ENCODE results near the gene PIGH.

PIGH gene

GRCh38 chr14:67641902-67642749 lies 42.1 kb upstream of the PIGH start:
- DNase-seq (ENCODE audit: low read depth), result no peak
- H3K4me3 ChIP-seq (ENCODE audit: low read depth, low read length), result no peak overlapping the region
- TF ChIP-seq, protein P1, sequence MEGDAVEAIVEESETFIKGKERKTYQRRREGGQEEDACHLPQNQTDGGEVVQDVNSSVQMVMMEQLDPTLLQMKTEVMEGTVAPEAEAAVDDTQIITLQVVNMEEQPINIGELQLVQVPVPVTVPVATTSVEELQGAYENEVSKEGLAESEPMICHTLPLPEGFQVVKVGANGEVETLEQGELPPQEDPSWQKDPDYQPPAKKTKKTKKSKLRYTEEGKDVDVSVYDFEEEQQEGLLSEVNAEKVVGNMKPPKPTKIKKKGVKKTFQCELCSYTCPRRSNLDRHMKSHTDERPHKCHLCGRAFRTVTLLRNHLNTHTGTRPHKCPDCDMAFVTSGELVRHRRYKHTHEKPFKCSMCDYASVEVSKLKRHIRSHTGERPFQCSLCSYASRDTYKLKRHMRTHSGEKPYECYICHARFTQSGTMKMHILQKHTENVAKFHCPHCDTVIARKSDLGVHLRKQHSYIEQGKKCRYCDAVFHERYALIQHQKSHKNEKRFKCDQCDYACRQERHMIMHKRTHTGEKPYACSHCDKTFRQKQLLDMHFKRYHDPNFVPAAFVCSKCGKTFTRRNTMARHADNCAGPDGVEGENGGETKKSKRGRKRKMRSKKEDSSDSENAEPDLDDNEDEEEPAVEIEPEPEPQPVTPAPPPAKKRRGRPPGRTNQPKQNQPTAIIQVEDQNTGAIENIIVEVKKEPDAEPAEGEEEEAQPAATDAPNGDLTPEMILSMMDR (IDR thresholded peaks at IDR 0.05; ENCODE audit: low read depth, low read length), result no peak
- no peak for TF ChIP-seq MYC (IDR thresholded peaks at IDR 0.05; ENCODE audit: low read depth, low read length)
- TF ChIP-seq, protein P2, sequence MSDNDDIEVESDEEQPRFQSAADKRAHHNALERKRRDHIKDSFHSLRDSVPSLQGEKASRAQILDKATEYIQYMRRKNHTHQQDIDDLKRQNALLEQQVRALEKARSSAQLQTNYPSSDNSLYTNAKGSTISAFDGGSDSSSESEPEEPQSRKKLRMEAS (IDR thresholded peaks at IDR 0.05; ENCODE audit: low read depth, low read length), result no peak
- TF ChIP-seq POLR2A (IDR thresholded peaks at IDR 0.05; ENCODE audit: extremely low read depth, insufficient read length), result no peak

DNA sequence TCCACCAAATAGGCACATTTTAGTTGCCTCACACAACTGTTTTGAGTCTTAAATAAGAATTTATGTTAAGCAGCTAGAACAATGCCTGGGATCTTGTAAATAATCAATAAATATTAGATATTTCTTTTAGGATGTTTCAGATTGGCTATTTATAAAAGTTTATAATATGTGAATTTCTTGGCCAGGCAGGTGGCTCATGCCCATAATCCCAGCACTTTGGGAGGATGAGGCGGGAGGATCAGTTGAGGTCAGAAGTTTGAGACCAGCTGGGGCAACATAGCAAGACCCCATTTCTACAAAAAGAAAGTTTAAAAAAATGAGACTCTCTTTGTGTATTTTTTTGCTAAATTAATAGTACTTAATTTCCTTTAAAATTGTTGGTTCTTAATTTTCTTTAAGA lies 41.4 kb upstream of the PIGH start:
- no peak overlapping the region for H3K4me3 ChIP-seq (ENCODE audit: low read depth, low read length)
- DNase-seq (ENCODE audit: low read depth), result no peak
- TF ChIP-seq POLR2A (IDR thresholded peaks at IDR 0.05; ENCODE audit: extremely low read depth, insufficient read length), result no peak
- TF ChIP-seq, protein P2 (IDR thresholded peaks at IDR 0.05; ENCODE audit: low read depth, low read length), result no peak

- no peak for DNase-seq (ENCODE audit: low read depth)
- no peak overlapping the region for H3K4me3 ChIP-seq (ENCODE audit: low read depth, low read length)
- TF ChIP-seq, protein P1 (IDR thresholded peaks at IDR 0.05; ENCODE audit: low read depth, low read length), result no peak
Observed at GRCh38 chr14:67638642-67639041, 38.6 kb upstream of the PIGH start.

DNA sequence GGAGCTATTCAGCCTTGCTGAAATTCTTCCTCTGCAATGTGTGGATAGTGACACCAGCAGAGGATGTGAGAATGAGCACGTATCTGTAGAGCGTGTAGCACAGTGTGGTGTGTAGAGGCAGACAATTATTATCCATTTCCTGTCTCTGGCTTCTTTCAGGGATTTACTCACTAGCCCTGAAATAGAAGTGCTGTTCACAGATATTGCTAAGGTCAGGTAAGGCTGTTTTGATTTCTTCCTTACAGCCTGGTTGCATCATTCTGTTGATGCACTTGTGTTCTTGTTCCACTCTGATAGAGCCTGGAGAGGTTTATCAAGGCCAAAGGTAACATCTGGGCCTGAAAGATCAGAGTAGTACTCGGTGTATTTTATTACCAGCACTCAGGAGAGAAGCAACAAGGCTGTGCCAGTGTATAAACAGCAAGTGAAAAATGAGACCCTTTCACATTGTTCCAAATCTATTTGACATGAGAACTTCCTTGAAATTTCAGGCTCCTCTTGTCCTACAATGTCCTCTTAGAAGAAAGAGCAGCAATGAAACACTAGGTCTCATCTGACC lies 36.4 kb upstream of the PIGH start:
- TF ChIP-seq POLR2A (IDR thresholded peaks at IDR 0.05; ENCODE audit: extremely low read depth, insufficient read length) (no peak), MYC (IDR thresholded peaks at IDR 0.05; ENCODE audit: low read depth, low read length) (no peak)
- TF ChIP-seq, protein P1 (IDR thresholded peaks at IDR 0.05; ENCODE audit: low read depth, low read length), result no peak
- TF ChIP-seq, protein P2 (IDR thresholded peaks at IDR 0.05; ENCODE audit: low read depth, low read length), result no peak
- DNase-seq (ENCODE audit: low read depth), result no peak

GRCh38 chr14:67633451-67634147 lies 33.5 kb upstream of the PIGH start:
- TF ChIP-seq, protein P2 (IDR thresholded peaks at IDR 0.05; ENCODE audit: low read depth, low read length), result no peak
- TF ChIP-seq MYC (IDR thresholded peaks at IDR 0.05; ENCODE audit: low read depth, low read length) (no peak), POLR2A (IDR thresholded peaks at IDR 0.05; ENCODE audit: extremely low read depth, insufficient read length) (no peak)
- TF ChIP-seq, protein P1 (IDR thresholded peaks at IDR 0.05; ENCODE audit: low read depth, low read length), result no peak
- DNase-seq (ENCODE audit: low read depth), result no peak
- no peak overlapping the region for H3K4me3 ChIP-seq (ENCODE audit: low read depth, low read length)

More for the DNA sequence above, 36.4 kb upstream of the PIGH start:
- no peak overlapping the region for H3K4me3 ChIP-seq (ENCODE audit: low read depth, low read length)

GRCh38 chr14:67630938-67631337 lies 30.9 kb upstream of the PIGH start:
- no peak for TF ChIP-seq MYC (IDR thresholded peaks at IDR 0.05; ENCODE audit: low read depth, low read length)
- TF ChIP-seq, protein P1 (IDR thresholded peaks at IDR 0.05; ENCODE audit: low read depth, low read length), result no peak
- no peak for TF ChIP-seq POLR2A (IDR thresholded peaks at IDR 0.05; ENCODE audit: extremely low read depth, insufficient read length)
- TF ChIP-seq, protein P2 (IDR thresholded peaks at IDR 0.05; ENCODE audit: low read depth, low read length), result no peak
- DNase-seq (ENCODE audit: low read depth), result no peak

More at GRCh38 chr14:67630938-67631337, 30.9 kb upstream of the PIGH start:
- H3K4me3 ChIP-seq (ENCODE audit: low read depth, low read length), result no peak overlapping the region
